ENCODE results near the gene CCIN. TPM values are rescaled to one million over a fixed set of nuclear protein-coding genes. Genes with fewer than 3 reads are reported as not detected.

Gene CCIN
- polyA plus RNA-seq, 3 donors = 0.11 to 2.3 (median 0.35) TPM

DNA sequence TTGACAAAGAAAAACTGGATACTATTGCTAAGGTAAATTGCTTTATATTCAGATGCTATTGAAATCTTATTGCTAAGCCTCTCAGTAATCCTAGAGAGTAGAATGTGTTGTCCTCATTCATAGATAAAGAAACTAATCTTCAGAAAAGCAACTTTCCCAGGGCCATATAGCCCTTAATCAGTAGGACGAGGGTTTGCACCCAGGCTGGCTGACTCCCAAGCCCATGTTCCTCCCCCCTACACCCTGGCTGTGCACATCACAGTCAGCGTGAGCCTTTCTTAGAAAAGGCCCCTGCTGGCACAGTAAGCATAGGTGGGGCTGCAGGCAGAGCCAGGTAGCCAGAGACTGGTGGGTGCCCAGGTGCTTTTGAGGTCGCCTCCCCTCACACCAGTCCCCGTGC is 48.5 kb upstream of the CCIN start:
- H3K27ac Mint-ChIP-seq = no peak overlapping the region
- H3K4me3 Mint-ChIP-seq = no peak overlapping the region
- peaks cover 0 to 2% (median 0%) of the 10 kb centered on the region in 3 donors for H3K27me3 Mint-ChIP-seq (ENCODE audit: low read depth in 3 of 3)
- H3K4me2 ChIP-seq (replicated peaks; ENCODE audit: extremely low read depth, low read length, poor library complexity, severe bottlenecking) = no peak overlapping the region
- H3K27ac ChIP-seq (ENCODE audit: low read depth in 1 of 2, low read length in 2 of 2) = no peak overlapping the region
- TF ChIP-seq, protein P1, sequence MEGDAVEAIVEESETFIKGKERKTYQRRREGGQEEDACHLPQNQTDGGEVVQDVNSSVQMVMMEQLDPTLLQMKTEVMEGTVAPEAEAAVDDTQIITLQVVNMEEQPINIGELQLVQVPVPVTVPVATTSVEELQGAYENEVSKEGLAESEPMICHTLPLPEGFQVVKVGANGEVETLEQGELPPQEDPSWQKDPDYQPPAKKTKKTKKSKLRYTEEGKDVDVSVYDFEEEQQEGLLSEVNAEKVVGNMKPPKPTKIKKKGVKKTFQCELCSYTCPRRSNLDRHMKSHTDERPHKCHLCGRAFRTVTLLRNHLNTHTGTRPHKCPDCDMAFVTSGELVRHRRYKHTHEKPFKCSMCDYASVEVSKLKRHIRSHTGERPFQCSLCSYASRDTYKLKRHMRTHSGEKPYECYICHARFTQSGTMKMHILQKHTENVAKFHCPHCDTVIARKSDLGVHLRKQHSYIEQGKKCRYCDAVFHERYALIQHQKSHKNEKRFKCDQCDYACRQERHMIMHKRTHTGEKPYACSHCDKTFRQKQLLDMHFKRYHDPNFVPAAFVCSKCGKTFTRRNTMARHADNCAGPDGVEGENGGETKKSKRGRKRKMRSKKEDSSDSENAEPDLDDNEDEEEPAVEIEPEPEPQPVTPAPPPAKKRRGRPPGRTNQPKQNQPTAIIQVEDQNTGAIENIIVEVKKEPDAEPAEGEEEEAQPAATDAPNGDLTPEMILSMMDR (IDR thresholded peaks at IDR 0.05) = no peak
- H3K9ac ChIP-seq (ENCODE audit: insufficient read depth, low read length, poor library complexity, severe bottlenecking) = no peak overlapping the region
- H2AFZ ChIP-seq (ENCODE audit: insufficient read depth, low read depth, low read length, poor library complexity, severe bottlenecking) = no peak overlapping the region
- H3K4me1 ChIP-seq (ENCODE audit: control insufficient read depth in 1 of 2, insufficient read depth in 2 of 2, low read length in 2 of 2) = peaks cover 35 to 41% of the 10 kb centered on the region in 2 donors
- peaks cover 21 to 27% of the 10 kb centered on the region in 2 donors for H3K36me3 Mint-ChIP-seq
- H3K9me3 ChIP-seq (replicated peaks in 1 of 2; ENCODE audit: control insufficient read depth in 1 of 2, insufficient read depth in 1 of 2, low read length in 2 of 2) = no peaks in the 10 kb centered on the region
- peaks cover 5% of the 10 kb centered on the region for H3K79me2 ChIP-seq (ENCODE audit: insufficient read depth, low read length)
- H3K9me3 Mint-ChIP-seq = peaks cover 0 to 2% (median 0%) of the 10 kb centered on the region in 7 donors
- no peaks in the 10 kb centered on the region for H3K36me3 ChIP-seq (replicated peaks in 1 of 2; ENCODE audit: control insufficient read depth in 1 of 2, insufficient read depth in 2 of 2, low read length in 2 of 2)
- WGBS (ENCODE audit: insufficient coverage) = 89% methylated on average over 3 of the region's 4 CpGs
- no peak for DNase-seq
- H4K20me1 ChIP-seq (ENCODE audit: insufficient read depth, low read length) = no peaks in the 10 kb centered on the region
- H3K4me1 Mint-ChIP-seq = peaks cover 42% of the 10 kb centered on the region
- intact Hi-C loops (cut with micrococcal nuclease) = no loop called here
- no peak overlapping the region for H3K4me3 ChIP-seq (replicated peaks in 1 of 3; ENCODE audit: low read depth in 2 of 3, low read length in 3 of 3)
- no peaks in the 10 kb centered on the region for H3K27me3 ChIP-seq (ENCODE audit: control insufficient read depth in 2 of 2, insufficient read depth in 2 of 2, low read length in 2 of 2)

DNA sequence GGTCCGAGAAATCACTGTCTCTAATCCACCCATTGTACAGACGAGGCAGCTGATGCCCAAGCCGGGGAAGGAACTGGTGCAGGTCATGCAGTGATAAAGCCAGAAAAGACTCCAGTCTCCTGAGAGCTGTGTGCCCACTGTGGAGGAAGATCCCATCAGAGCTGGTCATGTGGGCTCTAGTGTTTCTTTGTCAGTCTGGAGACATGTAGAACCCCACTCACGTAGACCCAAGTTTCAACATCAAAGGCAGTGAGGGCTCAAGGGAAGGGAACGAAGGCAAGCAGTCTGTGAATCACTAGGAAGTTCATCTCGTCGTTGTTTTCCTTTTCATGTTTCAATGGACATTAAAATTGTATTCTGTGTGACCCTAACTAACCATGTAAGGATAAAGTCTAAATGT is 47.2 kb upstream of the CCIN start:
- intact Hi-C loops (cut with micrococcal nuclease) = no loop called here
- peaks cover 0 to 2% (median 0%) of the 10 kb centered on the region in 7 donors for H3K9me3 Mint-ChIP-seq
- H3K4me2 ChIP-seq (replicated peaks; ENCODE audit: extremely low read depth, low read length, poor library complexity, severe bottlenecking) = no peak overlapping the region

More for the DNA sequence above, 47.2 kb upstream of the CCIN start:
- 14% methylated on average over 4 of the region's 7 CpGs for WGBS (ENCODE audit: insufficient coverage)
- Histone ChIP-seq H3K4me1 (ENCODE audit: control insufficient read depth in 1 of 2, insufficient read depth in 2 of 2, low read length in 2 of 2) (peaks cover 47 to 54% of the 10 kb centered on the region in 2 donors), H3K4me3 (replicated peaks in 1 of 3; ENCODE audit: low read depth in 2 of 3, low read length in 3 of 3) (no peak overlapping the region), H3K79me2 (ENCODE audit: insufficient read depth, low read length) (peaks cover 15% of the 10 kb centered on the region), H3K27me3 (ENCODE audit: control insufficient read depth in 2 of 2, insufficient read depth in 2 of 2, low read length in 2 of 2) (no peaks in the 10 kb centered on the region), H4K20me1 (ENCODE audit: insufficient read depth, low read length) (no peaks in the 10 kb centered on the region), H3K27ac (ENCODE audit: low read depth in 1 of 2, low read length in 2 of 2) (peak overlapping the region in 1 of 2 donors; percentile 74), H2AFZ (ENCODE audit: insufficient read depth, low read depth, low read length, poor library complexity, severe bottlenecking) (peak overlapping the region; percentile 18), H3K9me3 (replicated peaks in 1 of 2; ENCODE audit: control insufficient read depth in 1 of 2, insufficient read depth in 1 of 2, low read length in 2 of 2) (no peaks in the 10 kb centered on the region), H3K36me3 (replicated peaks in 1 of 2; ENCODE audit: control insufficient read depth in 1 of 2, insufficient read depth in 2 of 2, low read length in 2 of 2) (no peaks in the 10 kb centered on the region), H3K9ac (ENCODE audit: insufficient read depth, low read length, poor library complexity, severe bottlenecking) (no peak overlapping the region)
- peak overlapping the region; percentile 38 to 95 (median 83) for H3K27ac Mint-ChIP-seq
- H3K36me3 Mint-ChIP-seq = peaks cover 21 to 27% of the 10 kb centered on the region in 2 donors
- peak; percentile 43 to 48 (median 44) for DNase-seq
- peaks cover 50% of the 10 kb centered on the region for H3K4me1 Mint-ChIP-seq
- no peak overlapping the region for H3K4me3 Mint-ChIP-seq
- TF ChIP-seq, protein P1 (IDR thresholded peaks at IDR 0.05) = no peak
- H3K27me3 Mint-ChIP-seq (ENCODE audit: low read depth in 3 of 3) = peaks cover 0 to 2% (median 0%) of the 10 kb centered on the region in 3 donors

Measured in CD14-positive monocyte (primary cell).